Measurements from ENCODE around the gene MISP3.

Gene MISP3

GRCh38 chr19:14053032-14053431, 19.6 kb upstream of the MISP3 start:
- Histone ChIP-seq H3K27me3 (ENCODE audit: control insufficient read depth in 5 of 5, insufficient read depth in 4 of 5, low read length in 5 of 5) (peaks cover 0 to 14% (median 7%) of the 10 kb centered on the region in 5 donors), H3K9ac (ENCODE audit: low read length in 5 of 5) (no peak overlapping the region), H3K4me3 (ENCODE audit: low read depth in 1 of 5, low read length in 5 of 5) (no peak overlapping the region), H3K4me1 (ENCODE audit: control insufficient read depth in 5 of 5, insufficient read depth in 5 of 5, low read length in 5 of 5) (peaks cover 0 to 5% (median 2%) of the 10 kb centered on the region in 5 donors), H3K27ac (ENCODE audit: low read depth, low read length) (no peak overlapping the region), H3K36me3 (ENCODE audit: control insufficient read depth in 5 of 5, insufficient read depth in 5 of 5, low read length in 5 of 5) (peaks cover 0 to 15% (median 3%) of the 10 kb centered on the region in 5 donors), H3K9me3 (ENCODE audit: control insufficient read depth in 5 of 5, low read length in 5 of 5) (peaks cover 0 to 8% (median 5%) of the 10 kb centered on the region in 5 donors)

DNA sequence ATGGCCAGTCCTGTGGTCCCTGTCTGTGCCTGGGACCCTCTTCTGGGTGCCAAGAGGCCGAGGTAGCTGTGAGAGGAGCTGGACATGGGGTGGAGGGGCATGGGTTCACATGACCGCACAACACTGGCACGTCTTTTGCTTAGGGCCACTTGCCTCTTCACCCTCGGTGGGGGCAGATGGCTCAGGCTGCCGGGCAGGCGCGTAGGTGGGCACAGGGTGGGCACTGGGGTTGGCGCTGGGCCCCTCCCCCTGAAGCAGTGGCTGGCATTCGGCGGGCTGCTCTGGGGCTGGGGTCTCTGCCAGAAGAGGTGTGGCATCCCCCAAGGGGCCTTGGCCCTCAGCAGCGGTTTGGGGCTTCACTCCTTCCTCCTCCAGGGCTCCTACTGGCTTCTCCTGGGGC, 19.1 kb upstream of the MISP3 start:
- Histone ChIP-seq H3K27me3 (ENCODE audit: control insufficient read depth in 5 of 5, insufficient read depth in 4 of 5, low read length in 5 of 5) (peaks cover 3 to 18% (median 12%) of the 10 kb centered on the region in 5 donors), H3K4me1 (ENCODE audit: control insufficient read depth in 5 of 5, insufficient read depth in 5 of 5, low read length in 5 of 5) (peaks cover 0 to 6% (median 2%) of the 10 kb centered on the region in 5 donors), H3K9ac (ENCODE audit: low read length in 5 of 5) (no peak overlapping the region), H3K4me3 (ENCODE audit: low read depth in 1 of 5, low read length in 5 of 5) (no peak overlapping the region), H3K27ac (ENCODE audit: low read depth, low read length) (no peak overlapping the region), H3K36me3 (ENCODE audit: control insufficient read depth in 5 of 5, insufficient read depth in 5 of 5, low read length in 5 of 5) (peaks cover 0 to 15% (median 3%) of the 10 kb centered on the region in 5 donors), H3K9me3 (ENCODE audit: control insufficient read depth in 5 of 5, low read length in 5 of 5) (peaks cover 0 to 8% (median 5%) of the 10 kb centered on the region in 5 donors)

DNA sequence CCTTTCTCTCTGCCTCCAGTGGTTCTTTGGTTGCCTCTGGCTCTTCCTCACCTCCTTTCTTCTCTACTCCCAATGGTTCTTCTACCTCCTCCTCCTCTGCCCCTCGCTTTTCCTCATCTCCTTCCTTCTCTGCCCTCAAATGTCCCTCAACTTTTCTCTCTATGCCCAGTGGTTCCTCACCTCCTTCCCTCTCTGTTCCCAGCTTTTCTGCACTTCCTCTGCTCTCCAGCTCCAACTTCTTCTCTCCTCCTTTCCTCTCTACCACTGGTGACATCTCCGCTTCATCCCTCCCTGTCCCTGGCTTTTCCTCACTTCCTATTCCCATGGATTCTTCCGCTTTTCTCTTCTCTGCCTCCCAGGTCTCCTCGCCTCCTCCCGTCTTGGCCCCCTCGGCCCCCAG, 18.5 kb upstream of the MISP3 start:
- Histone ChIP-seq H3K27me3 (ENCODE audit: control insufficient read depth in 5 of 5, insufficient read depth in 4 of 5, low read length in 5 of 5) (peaks cover 8 to 24% (median 18%) of the 10 kb centered on the region in 5 donors), H3K27ac (ENCODE audit: low read depth, low read length) (no peak overlapping the region), H3K4me1 (ENCODE audit: control insufficient read depth in 5 of 5, insufficient read depth in 5 of 5, low read length in 5 of 5) (peaks cover 0 to 8% (median 5%) of the 10 kb centered on the region in 5 donors), H3K4me3 (ENCODE audit: low read depth in 1 of 5, low read length in 5 of 5) (no peak overlapping the region), H3K36me3 (ENCODE audit: control insufficient read depth in 5 of 5, insufficient read depth in 5 of 5, low read length in 5 of 5) (peaks cover 0 to 15% (median 3%) of the 10 kb centered on the region in 5 donors), H3K9me3 (ENCODE audit: control insufficient read depth in 5 of 5, low read length in 5 of 5) (peaks cover 0 to 8% (median 5%) of the 10 kb centered on the region in 5 donors), H3K9ac (ENCODE audit: low read length in 5 of 5) (no peak overlapping the region)

- H3K9ac ChIP-seq (ENCODE audit: low read length in 5 of 5), result no peak overlapping the region
- peaks cover 0 to 15% (median 3%) of the 10 kb centered on the region in 5 donors for H3K36me3 ChIP-seq (ENCODE audit: control insufficient read depth in 5 of 5, insufficient read depth in 5 of 5, low read length in 5 of 5)
- no peak overlapping the region for H3K27ac ChIP-seq (ENCODE audit: low read depth, low read length)
- H3K27me3 ChIP-seq (ENCODE audit: control insufficient read depth in 5 of 5, insufficient read depth in 4 of 5, low read length in 5 of 5), result peaks cover 14 to 31% (median 24%) of the 10 kb centered on the region in 5 donors
- peaks cover 0 to 8% (median 5%) of the 10 kb centered on the region in 5 donors for H3K4me1 ChIP-seq (ENCODE audit: control insufficient read depth in 5 of 5, insufficient read depth in 5 of 5, low read length in 5 of 5)
- no peak overlapping the region for H3K4me3 ChIP-seq (ENCODE audit: low read depth in 1 of 5, low read length in 5 of 5)
- H3K9me3 ChIP-seq (ENCODE audit: control insufficient read depth in 5 of 5, low read length in 5 of 5), result peaks cover 0 to 8% (median 5%) of the 10 kb centered on the region in 5 donors
These were observed 17.9 kb upstream of the MISP3 start for GRCh38 chr19:14054721-14055120.

DNA sequence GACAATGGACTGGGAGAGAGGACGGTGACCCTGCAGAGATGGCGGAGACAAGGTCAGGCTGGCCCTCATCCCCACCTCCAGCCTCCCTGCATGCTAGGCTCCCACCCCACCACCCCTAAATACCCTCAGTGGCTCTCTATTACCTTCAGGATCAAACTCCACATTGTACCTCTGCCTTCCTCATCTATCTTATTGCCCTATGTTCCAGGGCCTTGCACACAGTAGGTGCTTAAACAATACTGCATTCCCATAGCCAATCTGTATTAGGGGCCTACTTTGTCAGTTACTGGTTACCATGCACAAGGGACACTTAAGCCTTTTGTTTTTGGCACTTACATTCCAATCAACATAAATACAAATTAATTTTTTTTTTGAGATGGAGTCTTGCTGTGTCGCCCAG, 17.2 kb upstream of the MISP3 start:
- H3K27ac ChIP-seq (ENCODE audit: low read depth, low read length), result no peak overlapping the region
- H3K36me3 ChIP-seq (ENCODE audit: control insufficient read depth in 5 of 5, insufficient read depth in 5 of 5, low read length in 5 of 5), result peaks cover 0 to 14% (median 3%) of the 10 kb centered on the region in 5 donors
- peaks cover 0 to 8% (median 5%) of the 10 kb centered on the region in 5 donors for H3K9me3 ChIP-seq (ENCODE audit: control insufficient read depth in 5 of 5, low read length in 5 of 5)
- H3K4me1 ChIP-seq (ENCODE audit: control insufficient read depth in 5 of 5, insufficient read depth in 5 of 5, low read length in 5 of 5), result peaks cover 0 to 8% (median 5%) of the 10 kb centered on the region in 5 donors
- H3K9ac ChIP-seq (ENCODE audit: low read length in 5 of 5), result no peak overlapping the region
- H3K4me3 ChIP-seq (ENCODE audit: low read depth in 1 of 5, low read length in 5 of 5), result no peak overlapping the region
- peaks cover 17 to 37% (median 30%) of the 10 kb centered on the region in 5 donors for H3K27me3 ChIP-seq (ENCODE audit: control insufficient read depth in 5 of 5, insufficient read depth in 4 of 5, low read length in 5 of 5)

GRCh38 chr19:14056069-14056666, 16.4 kb upstream of the MISP3 start:
- peaks cover 0 to 8% (median 5%) of the 10 kb centered on the region in 5 donors for H3K9me3 ChIP-seq (ENCODE audit: control insufficient read depth in 5 of 5, low read length in 5 of 5)
- no peak overlapping the region for H3K9ac ChIP-seq (ENCODE audit: low read length in 5 of 5)
- H3K36me3 ChIP-seq (ENCODE audit: control insufficient read depth in 5 of 5, insufficient read depth in 5 of 5, low read length in 5 of 5), result peaks cover 0 to 8% (median 0%) of the 10 kb centered on the region in 5 donors
- H3K4me3 ChIP-seq (ENCODE audit: low read depth in 1 of 5, low read length in 5 of 5), result no peak overlapping the region
- peaks cover 17 to 40% (median 31%) of the 10 kb centered on the region in 5 donors for H3K27me3 ChIP-seq (ENCODE audit: control insufficient read depth in 5 of 5, insufficient read depth in 4 of 5, low read length in 5 of 5)
- no peak overlapping the region for H3K27ac ChIP-seq (ENCODE audit: low read depth, low read length)
- H3K4me1 ChIP-seq (ENCODE audit: control insufficient read depth in 5 of 5, insufficient read depth in 5 of 5, low read length in 5 of 5), result peaks cover 0 to 8% (median 5%) of the 10 kb centered on the region in 5 donors

GRCh38 chr19:14056741-14057356, 15.7 kb upstream of the MISP3 start:
- peaks cover 22 to 40% (median 35%) of the 10 kb centered on the region in 5 donors for H3K27me3 ChIP-seq (ENCODE audit: control insufficient read depth in 5 of 5, insufficient read depth in 4 of 5, low read length in 5 of 5)
- H3K4me3 ChIP-seq (ENCODE audit: low read depth in 1 of 5, low read length in 5 of 5), result no peak overlapping the region
- no peak overlapping the region for H3K9ac ChIP-seq (ENCODE audit: low read length in 5 of 5)

GRCh38 chr19:14058182-14059092, 14.1 kb upstream of the MISP3 start:
- H3K9ac ChIP-seq (ENCODE audit: low read length in 5 of 5), result no peak overlapping the region
- no peak overlapping the region for H3K27ac ChIP-seq (ENCODE audit: low read depth, low read length)
- H3K9me3 ChIP-seq (ENCODE audit: control insufficient read depth in 5 of 5, low read length in 5 of 5), result peaks cover 0 to 1% (median under 1%) of the 10 kb centered on the region in 5 donors
- peaks cover 22 to 40% (median 35%) of the 10 kb centered on the region in 5 donors for H3K27me3 ChIP-seq (ENCODE audit: control insufficient read depth in 5 of 5, insufficient read depth in 4 of 5, low read length in 5 of 5)
- no peaks in the 10 kb centered on the region for H3K36me3 ChIP-seq (ENCODE audit: control insufficient read depth in 5 of 5, insufficient read depth in 5 of 5, low read length in 5 of 5)
- H3K4me1 ChIP-seq (ENCODE audit: control insufficient read depth in 5 of 5, insufficient read depth in 5 of 5, low read length in 5 of 5), result peaks cover 0 to 8% (median 5%) of the 10 kb centered on the region in 5 donors
- no peak overlapping the region for H3K4me3 ChIP-seq (ENCODE audit: low read depth in 1 of 5, low read length in 5 of 5)

More at GRCh38 chr19:14056741-14057356, 15.7 kb upstream of the MISP3 start:
- peaks cover 0 to 4% (median 0%) of the 10 kb centered on the region in 5 donors for H3K36me3 ChIP-seq (ENCODE audit: control insufficient read depth in 5 of 5, insufficient read depth in 5 of 5, low read length in 5 of 5)
- peaks cover 0 to 8% (median 5%) of the 10 kb centered on the region in 5 donors for H3K4me1 ChIP-seq (ENCODE audit: control insufficient read depth in 5 of 5, insufficient read depth in 5 of 5, low read length in 5 of 5)
- H3K27ac ChIP-seq (ENCODE audit: low read depth, low read length), result no peak overlapping the region
- H3K9me3 ChIP-seq (ENCODE audit: control insufficient read depth in 5 of 5, low read length in 5 of 5), result peaks cover 0 to 8% (median 5%) of the 10 kb centered on the region in 5 donors

- Histone ChIP-seq H3K36me3 (ENCODE audit: control insufficient read depth in 5 of 5, insufficient read depth in 5 of 5, low read length in 5 of 5) (no peaks in the 10 kb centered on the region), H3K27ac (ENCODE audit: low read depth, low read length) (no peak overlapping the region), H3K4me1 (ENCODE audit: control insufficient read depth in 5 of 5, insufficient read depth in 5 of 5, low read length in 5 of 5) (peaks cover 0 to 8% (median 5%) of the 10 kb centered on the region in 5 donors), H3K9ac (ENCODE audit: low read length in 5 of 5) (no peak overlapping the region), H3K9me3 (ENCODE audit: control insufficient read depth in 5 of 5, low read length in 5 of 5) (no peaks in the 10 kb centered on the region), H3K27me3 (ENCODE audit: control insufficient read depth in 5 of 5, insufficient read depth in 4 of 5, low read length in 5 of 5) (peaks cover 22 to 40% (median 35%) of the 10 kb centered on the region in 5 donors), H3K4me3 (ENCODE audit: low read depth in 1 of 5, low read length in 5 of 5) (no peak overlapping the region)
These were observed 13.5 kb upstream of the MISP3 start for GRCh38 chr19:14059093-14059480.
